ENCODE measurements around the gene CADM2.

GRCh38 chr3:85586018-85586417 lies 627.2 kb downstream of the CADM2 start:
- TF ChIP-seq CTCF (IDR thresholded peaks at IDR 0.05) (no peak), POLR2A (IDR thresholded peaks at IDR 0.05) (no peak)
